Kidney capillary endothelial cell (primary cell): ENCODE data around the gene SOS1.
"Not testable (repeated sequence)": the region's sequence is repeated elsewhere in the genome, so short reads cannot be mapped to it uniquely, and the experiment has no call there.

Experiments
- DNase-seq: peaks from one replicate; pipeline ENCODE4 v3.0.0-alpha.2; 2018; ENCODE audit warnings: low spot score

SOS1 gene

GRCh38 chr2:39138837-39139211, 18.0 kb upstream of the SOS1 start:
- DNase-seq = no peak

GRCh38 chr2:39138187-39138836, 17.5 kb upstream of the SOS1 start:
- not testable (repeated sequence) for DNase-seq

GRCh38 chr2:39136799-39137198, 15.9 kb upstream of the SOS1 start:
- DNase-seq = no peak

- DNase-seq = no peak
Observed at GRCh38 chr2:39135690-39136259, 14.9 kb upstream of the SOS1 start.

- DNase-seq = no peak
Observed at GRCh38 chr2:39133215-39133851, 12.5 kb upstream of the SOS1 start.

- no peak for DNase-seq
Observed at GRCh38 chr2:39128919-39129391, 8.1 kb upstream of the SOS1 start.

GRCh38 chr2:39127973-39128372, 7.1 kb upstream of the SOS1 start:
- DNase-seq = no peak

- no peak for DNase-seq
Observed at GRCh38 chr2:39124746-39125057, 3.9 kb upstream of the SOS1 start.

- DNase-seq = peak; percentile 94
Observed at GRCh38 chr2:39124000-39124745, 3.3 kb upstream of the SOS1 start.

GRCh38 chr2:39123436-39123999, 2.7 kb upstream of the SOS1 start:
- no peak for DNase-seq

GRCh38 chr2:39121523-39122063, 742 bp upstream of the SOS1 start:
- no peak for DNase-seq

- no peak for DNase-seq
Observed at GRCh38 chr2:39120521-39120770, 405 bp downstream of the SOS1 start.

GRCh38 chr2:39119732-39120520, 925 bp downstream of the SOS1 start:
- peak; percentile 25 for DNase-seq

- peak; percentile 15 for DNase-seq
Observed at GRCh38 chr2:39118786-39119499, 1.9 kb downstream of the SOS1 start.

- no peak for DNase-seq
Observed at GRCh38 chr2:39115556-39115955, 5.3 kb downstream of the SOS1 start.

GRCh38 chr2:39114771-39115170, 6.1 kb downstream of the SOS1 start:
- DNase-seq = no peak

GRCh38 chr2:39109537-39109936, 11.3 kb downstream of the SOS1 start:
- DNase-seq = no peak

GRCh38 chr2:39108377-39108776, 12.5 kb downstream of the SOS1 start:
- no peak for DNase-seq

GRCh38 chr2:39107724-39108273, 13.1 kb downstream of the SOS1 start:
- DNase-seq = no peak

- DNase-seq = no peak
Observed at GRCh38 chr2:39107156-39107555, 13.7 kb downstream of the SOS1 start.
